HUES6 (cell line): ENCODE measurements around the gene DTNB.
"Not testable (repeated sequence)": the region's sequence is repeated elsewhere in the genome, so short reads cannot be mapped to it uniquely, and the experiment has no call there.

Experiments used
- H3K27ac ChIP-seq: 2 replicates; pipeline ENCODE4 v1.7.0; 2013; ENCODE audit warnings: low read depth, mild to moderate bottlenecking, low read length, inconsistent platforms
- H3K27me3 ChIP-seq: 2 replicates; pipeline ENCODE4 v1.6.1; 2013; ENCODE audit warnings: low read length; ENCODE audit not compliant: control insufficient read depth, insufficient read depth
- H3K36me3 ChIP-seq: 2 replicates; pipeline ENCODE4 v1.6.1; 2013; ENCODE audit warnings: low read length; ENCODE audit not compliant: control insufficient read depth, insufficient read depth
- H3K4me1 ChIP-seq: 2 replicates; pipeline ENCODE4 v1.6.1; 2013; ENCODE audit warnings: low read length; ENCODE audit not compliant: control insufficient read depth, insufficient read depth
- H3K4me3 ChIP-seq: 2 replicates; pipeline ENCODE4 v1.5.1; 2013; ENCODE audit warnings: low read depth, low read length
- H3K9ac ChIP-seq: one replicate; pipeline ENCODE4 v1.6.1; 2013; ENCODE audit warnings: mild to moderate bottlenecking, low read length
- H3K9me3 ChIP-seq: 2 replicates; pipeline ENCODE4 v1.6.1; 2013; ENCODE audit warnings: low read depth, low read length; ENCODE audit not compliant: control insufficient read depth, insufficient read depth

The DTNB gene

GRCh38 chr2:25682082-25682481, 8.7 kb upstream of the DTNB start:
- Histone ChIP-seq H3K27me3 (no peaks in the 10 kb centered on the region), H3K4me1 (no peaks in the 10 kb centered on the region), H3K4me3 (no peak overlapping the region), H3K27ac (no peak overlapping the region), H3K9me3 (no peaks in the 10 kb centered on the region), H3K36me3 (no peaks in the 10 kb centered on the region), H3K9ac (no peak overlapping the region)

GRCh38 chr2:25677877-25678276, 4.5 kb upstream of the DTNB start:
- Histone ChIP-seq H3K9me3 (no peaks in the 10 kb centered on the region), H3K27ac (no peak overlapping the region), H3K36me3 (no peaks in the 10 kb centered on the region), H3K27me3 (peaks cover 28% of the 10 kb centered on the region), H3K9ac (no peak overlapping the region), H3K4me1 (no peaks in the 10 kb centered on the region), H3K4me3 (no peak overlapping the region)

- H3K4me3 ChIP-seq = peak overlapping the region; percentile 51
- H3K9me3 ChIP-seq = no peaks in the 10 kb centered on the region
- H3K4me1 ChIP-seq = peaks cover 14% of the 10 kb centered on the region
- H3K36me3 ChIP-seq = no peaks in the 10 kb centered on the region
- H3K27me3 ChIP-seq = peaks cover 28% of the 10 kb centered on the region
- H3K9ac ChIP-seq = peak overlapping the region; percentile 9
- no peak overlapping the region for H3K27ac ChIP-seq
These were observed 643 bp upstream of the DTNB start for GRCh38 chr2:25674077-25674362.

- H3K9ac ChIP-seq = peak overlapping the region; percentile 83
These were observed 680 bp downstream of the DTNB start for GRCh38 chr2:25672494-25673299.

GRCh38 chr2:25671622-25672021, 1.8 kb downstream of the DTNB start:
- peak overlapping the region; percentile 77 for H3K4me3 ChIP-seq
- peaks cover 27% of the 10 kb centered on the region for H3K27me3 ChIP-seq
- no peak overlapping the region for H3K27ac ChIP-seq
- peaks cover 14% of the 10 kb centered on the region for H3K4me1 ChIP-seq
- no peak overlapping the region for H3K9ac ChIP-seq
- H3K36me3 ChIP-seq = no peaks in the 10 kb centered on the region
- H3K9me3 ChIP-seq = no peaks in the 10 kb centered on the region

More at GRCh38 chr2:25672494-25673299, 680 bp downstream of the DTNB start:
- H3K27me3 ChIP-seq = peaks cover 28% of the 10 kb centered on the region
- peaks cover 14% of the 10 kb centered on the region for H3K4me1 ChIP-seq
- H3K36me3 ChIP-seq = no peaks in the 10 kb centered on the region
- H3K4me3 ChIP-seq = peak overlapping the region; percentile 77
- H3K27ac ChIP-seq = no peak overlapping the region
- H3K9me3 ChIP-seq = no peaks in the 10 kb centered on the region

GRCh38 chr2:25669520-25669919, 3.9 kb downstream of the DTNB start:
- H3K9ac ChIP-seq = no peak overlapping the region
- peaks cover 9% of the 10 kb centered on the region for H3K27me3 ChIP-seq
- H3K4me1 ChIP-seq = peaks cover 17% of the 10 kb centered on the region
- no peak overlapping the region for H3K4me3 ChIP-seq
- no peak overlapping the region for H3K27ac ChIP-seq
- no peaks in the 10 kb centered on the region for H3K36me3 ChIP-seq
- no peaks in the 10 kb centered on the region for H3K9me3 ChIP-seq

- Histone ChIP-seq H3K36me3 (no peaks in the 10 kb centered on the region), H3K27me3 (no peaks in the 10 kb centered on the region), H3K9me3 (no peaks in the 10 kb centered on the region), H3K4me3 (no peak overlapping the region), H3K9ac (no peak overlapping the region), H3K27ac (no peak overlapping the region), H3K4me1 (peaks cover 17% of the 10 kb centered on the region)
These were observed 7.2 kb downstream of the DTNB start for GRCh38 chr2:25666218-25666617.

GRCh38 chr2:25665429-25665828, 7.9 kb downstream of the DTNB start:
- not testable (repeated sequence) for H3K9ac ChIP-seq, H3K4me3 ChIP-seq, H3K27ac ChIP-seq, H3K9me3 ChIP-seq, H3K36me3 ChIP-seq, H3K27me3 ChIP-seq
- H3K4me1 ChIP-seq = peaks cover 16% of the 10 kb centered on the region

GRCh38 chr2:25664965-25665307, 8.4 kb downstream of the DTNB start:
- no peak overlapping the region for H3K9ac ChIP-seq
- H3K9me3 ChIP-seq = no peaks in the 10 kb centered on the region
- H3K36me3 ChIP-seq = no peaks in the 10 kb centered on the region
- no peak overlapping the region for H3K27ac ChIP-seq
- no peak overlapping the region for H3K4me3 ChIP-seq
- peaks cover 11% of the 10 kb centered on the region for H3K4me1 ChIP-seq
- no peaks in the 10 kb centered on the region for H3K27me3 ChIP-seq

GRCh38 chr2:25664183-25664964, 9.0 kb downstream of the DTNB start:
- H3K27me3 ChIP-seq = no peaks in the 10 kb centered on the region
- H3K9me3 ChIP-seq = no peaks in the 10 kb centered on the region
- peaks cover 9% of the 10 kb centered on the region for H3K4me1 ChIP-seq
- no peak overlapping the region for H3K27ac ChIP-seq
- no peak overlapping the region for H3K9ac ChIP-seq
- H3K36me3 ChIP-seq = no peaks in the 10 kb centered on the region
- no peak overlapping the region for H3K4me3 ChIP-seq

- H3K36me3 ChIP-seq = peaks cover 7% of the 10 kb centered on the region
- no peak overlapping the region for H3K9ac ChIP-seq
- no peak overlapping the region for H3K27ac ChIP-seq
- no peak overlapping the region for H3K4me3 ChIP-seq
- H3K27me3 ChIP-seq = no peaks in the 10 kb centered on the region
- H3K4me1 ChIP-seq = no peaks in the 10 kb centered on the region
- H3K9me3 ChIP-seq = no peaks in the 10 kb centered on the region
These were observed 18.1 kb downstream of the DTNB start for GRCh38 chr2:25655316-25655715.
